IPS-15b (cell line): ENCODE results near the gene SLC22A6.
A peak's percentile ranks its signal among the peaks of the same experiment; 100 is the strongest.

Experiments
- H3K27me3 ChIP-seq: one replicate; pipeline ENCODE4 v1.6.1; 2013; ENCODE audit warnings: low read length; ENCODE audit not compliant: control insufficient read depth, insufficient read depth
- H3K36me3 ChIP-seq: one replicate; pipeline ENCODE4 v1.6.1; 2013; ENCODE audit warnings: low read length; ENCODE audit not compliant: control insufficient read depth, insufficient read depth
- H3K4me1 ChIP-seq: one replicate; pipeline ENCODE4 v1.6.1; 2013; ENCODE audit warnings: mild to moderate bottlenecking, low read length; ENCODE audit not compliant: control insufficient read depth, insufficient read depth
- H3K4me3 ChIP-seq: one replicate; pipeline ENCODE4 v1.5.1; 2013; ENCODE audit warnings: low read depth, low read length
- H3K9ac ChIP-seq: one replicate; pipeline ENCODE4 v1.6.1; 2013; ENCODE audit warnings: low read depth, mild to moderate bottlenecking, low read length
- H3K9me3 ChIP-seq: one replicate; pipeline ENCODE4 v1.6.1; 2013; ENCODE audit warnings: mild to moderate bottlenecking, low read length; ENCODE audit not compliant: control insufficient read depth, insufficient read depth

SLC22A6 gene

GRCh38 chr11:62926680-62927455 is 57.9 kb downstream of the SLC22A6 start:
- Histone ChIP-seq H3K4me3 (peak overlapping the region; percentile 82), H3K4me1 (peaks cover 12% of the 10 kb centered on the region), H3K9me3 (no peaks in the 10 kb centered on the region), H3K27me3 (peaks cover 61% of the 10 kb centered on the region), H3K36me3 (no peaks in the 10 kb centered on the region), H3K9ac (peak overlapping the region; percentile 60)
